NB4 (cell line): Measurements from ENCODE around the gene GRHL1.

Experiments
- DNase-seq: peaks from one replicate; pipeline ENCODE4 v3.0.0; 2010; ENCODE audit warnings: low read depth
- H3K4me3 ChIP-seq: one replicate; pipeline ENCODE4 v1.5.1; 2011; ENCODE audit warnings: mild to moderate bottlenecking, low read depth, low read length, moderate library complexity
- CTCF ChIP-seq: IDR thresholded peaks from one replicate; pipeline ENCODE4 v1.5.1; 2012; ENCODE audit warnings: low read depth, low read length
- MAX ChIP-seq: IDR thresholded peaks from 2 replicates; pipeline ENCODE4 v1.6.1; 2011; ENCODE audit warnings: low read depth, low read length
- MYC ChIP-seq: IDR thresholded peaks from 2 replicates; pipeline ENCODE4 v1.6.1; 2011; ENCODE audit warnings: low read depth, low read length
- POLR2A ChIP-seq: IDR thresholded peaks from 2 replicates; pipeline ENCODE4 v1.6.1; 2011; ENCODE audit warnings: mild to moderate bottlenecking; ENCODE audit not compliant: insufficient read length; ENCODE audit errors: extremely low read depth

The GRHL1 gene

GRCh38 chr2:9950521-9951271 is 797 bp upstream of the GRHL1 start:
- TF ChIP-seq MYC, result no peak
- TF ChIP-seq POLR2A, result no peak
- no peak for TF ChIP-seq MAX
- no peak for TF ChIP-seq CTCF
- no peak overlapping the region for H3K4me3 ChIP-seq
- no peak for DNase-seq

- H3K4me3 ChIP-seq, result no peak overlapping the region
- DNase-seq, result no peak
- no peak for TF ChIP-seq MYC
Observed at GRCh38 chr2:9951272-9951521, 296 bp upstream of the GRHL1 start.

GRCh38 chr2:9952286-9952737 is 819 bp downstream of the GRHL1 start:
- DNase-seq, result no peak
- H3K4me3 ChIP-seq, result peak overlapping the region; percentile 30
- TF ChIP-seq CTCF, result no peak
- TF ChIP-seq MAX, result no peak
- no peak for TF ChIP-seq POLR2A
- no peak for TF ChIP-seq MYC

- TF ChIP-seq CTCF (no peak), POLR2A (no peak), MYC (no peak), MAX (no peak)
- H3K4me3 ChIP-seq, result no peak overlapping the region
- no peak for DNase-seq
Observed at GRCh38 chr2:9952856-9953503, 1.5 kb downstream of the GRHL1 start.

GRCh38 chr2:9954136-9954535 is 2.6 kb downstream of the GRHL1 start:
- DNase-seq, result no peak
- TF ChIP-seq CTCF (no peak), MAX (no peak), MYC (no peak), POLR2A (no peak)
- H3K4me3 ChIP-seq, result no peak overlapping the region

- no peak for DNase-seq
- no peak overlapping the region for H3K4me3 ChIP-seq
- TF ChIP-seq MYC (no peak), POLR2A (no peak), CTCF (no peak), MAX (no peak)
Observed at GRCh38 chr2:9958057-9958456, 6.6 kb downstream of the GRHL1 start.
